Stimulated activated CD4-positive, alpha-beta T cell treated with anti-CD3 and anti-CD28 coated beads, Interleukin-2, amount 100 ng/mL, for 48 hours (primary cell): ENCODE measurements around the gene SETD3.

ENCODE experiments used
- DNase-seq, 2 donors: peaks; one replicate each; pipeline ENCODE4 v3.0.0-alpha.2; 2020

SETD3 gene

DNA sequence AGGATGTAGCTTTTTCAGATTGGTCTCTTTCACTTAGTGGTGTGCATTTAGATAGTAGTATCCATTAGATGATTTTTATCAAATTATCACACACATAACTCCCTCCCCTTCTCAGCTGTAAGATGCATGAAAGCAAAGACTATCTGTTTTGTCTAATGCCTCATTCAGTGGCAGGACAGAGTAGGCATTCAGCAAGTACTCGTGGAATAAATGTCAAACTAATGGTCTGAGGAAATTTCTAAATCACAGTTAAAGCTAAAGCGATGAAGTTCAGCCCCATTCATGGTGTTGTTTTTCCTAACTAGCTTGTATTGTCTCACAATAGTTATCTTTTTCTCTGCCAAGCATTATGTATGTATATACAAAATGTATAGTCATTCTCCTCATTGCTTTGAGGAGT is 16.7 kb upstream of the SETD3 start:
- DNase-seq, result no peak

- DNase-seq, result no peak
Observed at GRCh38 chr14:99484106-99484505, 3.4 kb upstream of the SETD3 start.

DNA sequence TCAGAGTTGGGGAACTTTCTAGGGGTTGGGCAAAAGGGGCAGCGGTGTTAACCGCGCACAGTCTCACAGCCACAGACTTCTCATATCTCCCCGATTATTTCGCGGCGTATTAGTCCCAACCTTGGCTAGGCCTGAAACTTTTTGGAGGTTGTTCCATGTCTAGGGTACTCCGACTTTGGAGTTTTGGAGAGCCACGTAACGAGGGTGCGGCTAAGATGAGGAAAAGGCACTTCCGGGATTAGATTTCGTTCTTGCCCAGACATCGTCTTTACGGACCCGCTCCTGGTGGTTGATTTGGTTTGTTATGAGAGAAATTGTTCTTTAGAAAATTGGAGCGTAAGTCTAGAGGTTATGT is 1.1 kb upstream of the SETD3 start:
- no peak for DNase-seq

GRCh38 chr14:99480917-99481744 is 472 bp upstream of the SETD3 start, which contains the start of gene CCNK:
Gene CCNK (plus strand): TSS chr14:99481409. CDS start chr14:99492678, 11,269 bp downstream.
- DNase-seq, result peak; percentile 99 to 100

GRCh38 chr14:99479160-99479905 is 1.3 kb downstream of the SETD3 start:
- DNase-seq, result no peak

DNA sequence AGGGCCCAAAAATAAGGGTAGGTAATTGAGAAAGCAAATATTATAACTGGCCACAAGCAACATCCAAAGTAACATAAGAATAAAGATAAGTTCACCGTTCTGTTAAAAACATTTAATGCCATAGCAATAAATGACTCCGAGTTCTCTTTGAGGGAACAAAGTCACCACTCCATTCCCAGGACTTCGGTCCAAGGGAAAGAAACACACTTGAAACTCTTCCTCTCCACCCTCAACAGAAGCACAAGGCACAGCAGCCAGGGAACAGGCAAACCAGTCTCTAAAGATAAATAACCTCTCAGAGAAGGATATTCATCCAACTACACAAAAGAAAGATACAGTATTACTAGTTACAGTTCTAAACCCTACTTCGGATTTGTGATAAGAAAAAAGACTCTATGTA is 2.5 kb downstream of the SETD3 start:
- DNase-seq, result no peak

DNA sequence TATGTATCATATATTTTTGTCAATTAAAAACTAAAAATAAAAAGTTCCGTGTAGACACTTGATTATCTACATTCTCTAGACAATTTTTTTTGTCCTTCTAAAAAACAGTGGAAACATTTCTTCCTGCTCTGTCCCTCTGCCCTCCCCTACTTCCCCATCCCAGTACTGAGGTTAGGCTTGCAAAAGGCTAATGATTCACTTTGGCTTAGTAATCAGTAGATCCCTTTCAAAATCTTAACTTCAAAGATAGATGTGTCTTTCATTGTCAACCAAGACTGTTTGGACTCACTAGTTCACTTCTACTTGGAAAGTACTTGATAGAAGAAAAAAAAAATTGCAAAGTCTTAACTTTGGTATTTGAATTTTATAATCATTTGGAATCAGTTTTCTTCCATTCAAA is 3.8 kb downstream of the SETD3 start:
- no peak for DNase-seq

- DNase-seq, result no peak
Observed at GRCh38 chr14:99475660-99476059, 5.0 kb downstream of the SETD3 start.

DNA sequence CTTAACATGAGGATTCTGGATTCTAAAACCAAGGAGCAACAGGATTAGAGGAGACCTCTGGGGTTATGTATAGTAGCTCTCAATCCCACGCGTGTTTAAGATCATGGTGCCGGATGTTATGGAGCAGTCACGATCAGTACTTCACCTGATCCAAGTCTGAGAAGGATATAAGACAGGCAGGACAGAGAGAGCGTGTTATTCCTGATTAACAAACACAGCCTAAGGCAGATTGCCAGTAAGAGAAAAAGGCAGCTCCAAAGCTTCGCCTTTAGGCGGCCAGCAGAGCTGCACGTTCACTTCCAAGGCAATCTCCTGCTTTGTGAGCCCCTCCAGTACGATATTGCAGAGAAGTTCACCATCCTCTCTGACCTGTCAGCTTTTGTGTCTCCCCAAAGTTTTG is 5.5 kb downstream of the SETD3 start:
- DNase-seq, result no peak

DNA sequence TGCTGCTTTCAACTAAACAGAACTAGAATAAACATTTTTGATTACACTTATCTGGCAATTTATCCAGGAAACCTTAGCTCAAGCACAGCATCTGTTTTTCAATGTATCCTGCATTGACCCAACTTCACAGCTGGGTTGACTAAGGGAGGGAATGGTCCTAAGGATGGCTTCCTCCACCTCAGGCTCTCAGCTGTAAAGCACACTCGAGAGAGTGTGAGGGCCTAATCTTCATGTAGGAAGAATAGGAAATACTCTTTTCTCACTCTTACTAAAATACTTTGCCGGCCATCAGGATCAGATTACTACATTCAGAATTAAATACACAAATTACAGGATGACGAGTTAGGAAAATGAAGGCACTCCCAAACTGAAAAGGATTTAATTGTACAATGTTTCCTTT is 7.2 kb downstream of the SETD3 start:
- DNase-seq, result no peak

GRCh38 chr14:99472937-99473336 is 7.7 kb downstream of the SETD3 start:
- DNase-seq, result no peak

DNA sequence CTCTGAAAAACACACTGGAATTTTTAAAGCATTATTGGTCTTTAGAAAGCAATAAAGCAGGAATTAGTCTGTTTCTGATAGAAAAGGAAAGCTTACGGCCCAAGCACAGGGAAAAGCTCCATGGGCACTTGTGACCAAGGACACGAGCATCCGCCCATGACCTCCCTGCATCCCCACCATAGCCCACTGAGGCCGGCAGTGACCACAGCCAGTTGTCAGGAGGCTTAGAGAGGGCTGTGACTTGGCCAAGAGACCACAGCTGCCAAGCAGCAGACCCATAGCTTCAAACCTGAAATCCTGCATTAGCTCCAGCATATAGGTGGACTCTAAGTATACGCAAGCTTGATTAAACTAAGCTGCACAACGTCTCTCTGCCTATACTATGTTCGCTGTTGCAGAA is 8.9 kb downstream of the SETD3 start:
- DNase-seq, result no peak

- DNase-seq, result no peak
Observed at GRCh38 chr14:99468836-99469592, 11.6 kb downstream of the SETD3 start.

GRCh38 chr14:99468081-99468480 is 12.6 kb downstream of the SETD3 start:
- DNase-seq, result no peak

- no peak for DNase-seq
Observed at GRCh38 chr14:99467336-99468078, 13.2 kb downstream of the SETD3 start.

DNA sequence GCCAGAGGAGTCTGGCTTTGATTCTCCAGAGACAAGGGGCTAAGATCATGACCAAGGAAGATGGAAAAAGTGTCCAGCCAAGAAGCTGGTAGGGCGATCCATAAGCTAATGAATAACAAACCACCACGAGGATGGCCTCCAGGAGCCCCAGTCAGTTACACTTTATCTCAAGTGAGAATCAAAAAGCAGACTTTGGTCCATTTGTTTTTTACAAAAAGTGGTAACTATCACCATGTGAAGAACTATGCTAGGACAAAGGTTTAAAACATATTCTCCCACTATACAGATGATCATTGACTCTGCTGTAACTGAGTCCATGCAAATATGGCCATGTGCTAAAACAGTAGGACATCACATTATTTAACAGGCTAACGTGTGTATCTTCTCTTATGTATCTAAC is 13.9 kb downstream of the SETD3 start:
- DNase-seq, result no peak

DNA sequence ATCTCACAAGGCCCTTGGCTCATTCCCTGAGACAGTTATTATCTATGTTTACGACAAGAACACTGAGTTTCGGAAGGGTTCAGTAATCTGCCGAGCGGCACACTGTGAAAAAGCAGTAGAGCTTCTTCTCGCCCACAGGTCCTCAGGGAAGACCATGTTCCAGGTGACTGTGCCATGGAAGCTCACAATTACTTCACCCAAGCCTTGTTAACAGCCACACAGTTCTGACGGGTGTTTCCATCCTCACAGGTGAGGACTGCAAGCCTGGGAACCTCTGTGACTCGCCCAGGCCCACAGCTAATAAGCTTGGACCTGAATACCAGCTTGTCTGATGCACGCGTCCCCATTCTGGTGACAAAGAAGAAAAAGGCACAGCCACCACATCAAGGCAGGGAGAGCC is 15.4 kb downstream of the SETD3 start:
- DNase-seq, result no peak

DNA sequence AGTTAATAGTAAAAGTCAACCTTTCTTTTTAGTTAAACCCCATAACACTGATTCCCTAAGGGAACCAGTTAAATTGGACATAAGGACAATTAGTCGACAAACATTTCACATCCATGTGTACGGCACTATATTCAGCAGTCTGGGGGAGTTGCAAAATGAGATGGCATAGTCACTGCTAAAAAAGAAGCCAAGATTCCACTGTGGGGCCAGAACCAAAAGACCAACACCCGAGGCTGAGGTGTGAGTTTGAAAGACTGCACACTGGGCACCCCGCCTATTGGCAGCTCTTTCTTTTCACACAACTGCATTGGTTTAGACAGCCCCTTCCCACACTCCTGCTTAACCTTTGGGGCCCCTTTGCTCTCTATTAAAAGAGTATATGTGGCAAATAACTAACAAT is 16.7 kb downstream of the SETD3 start:
- DNase-seq, result no peak

- no peak for DNase-seq
Observed at GRCh38 chr14:99462210-99462609, 18.4 kb downstream of the SETD3 start.

GRCh38 chr14:99461411-99462085 is 19.1 kb downstream of the SETD3 start:
- no peak for DNase-seq

DNA sequence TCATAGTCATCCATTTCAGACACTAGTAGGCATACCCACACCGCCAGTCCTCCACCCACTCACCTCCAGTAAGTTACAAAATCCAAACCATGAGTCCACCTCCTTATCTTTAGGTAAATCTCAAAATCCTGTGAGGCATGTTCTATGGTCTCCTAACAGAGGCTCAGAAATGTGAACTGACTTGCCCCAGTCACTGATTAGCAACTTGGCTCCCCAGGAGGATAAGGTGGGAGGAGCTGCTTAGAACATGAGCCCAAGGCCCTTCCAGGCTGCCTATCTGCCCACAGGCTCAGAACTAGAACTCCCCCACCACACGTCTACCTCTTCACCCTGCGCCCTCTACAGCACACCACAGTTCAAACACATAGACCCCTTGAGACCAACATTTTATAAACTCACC is 19.9 kb downstream of the SETD3 start:
- no peak for DNase-seq

- DNase-seq, result no peak
Observed at GRCh38 chr14:99459481-99460100, 21.1 kb downstream of the SETD3 start.
